GM19463 (cell line): ENCODE measurements around the gene PRKG1.
"Not testable (repeated sequence)": the region's sequence is repeated elsewhere in the genome, so short reads cannot be mapped to it uniquely, and the experiment has no call there.

Source experiments
- ATAC-seq: cut with Tn5 transposase; IDR thresholded peaks from one replicate; pipeline ENCODE4 v1.9.1; 2021; ENCODE audit warnings: mild to moderate bottlenecking, moderate library complexity; ENCODE audit not compliant: unreplicated experiment

The PRKG1 gene

GRCh38 chr10:51405580-51406351 is 331.5 kb downstream of the PRKG1 start:
- no peak for ATAC-seq

GRCh38 chr10:51406581-51406980 is 332.3 kb downstream of the PRKG1 start:
- no peak for ATAC-seq

DNA sequence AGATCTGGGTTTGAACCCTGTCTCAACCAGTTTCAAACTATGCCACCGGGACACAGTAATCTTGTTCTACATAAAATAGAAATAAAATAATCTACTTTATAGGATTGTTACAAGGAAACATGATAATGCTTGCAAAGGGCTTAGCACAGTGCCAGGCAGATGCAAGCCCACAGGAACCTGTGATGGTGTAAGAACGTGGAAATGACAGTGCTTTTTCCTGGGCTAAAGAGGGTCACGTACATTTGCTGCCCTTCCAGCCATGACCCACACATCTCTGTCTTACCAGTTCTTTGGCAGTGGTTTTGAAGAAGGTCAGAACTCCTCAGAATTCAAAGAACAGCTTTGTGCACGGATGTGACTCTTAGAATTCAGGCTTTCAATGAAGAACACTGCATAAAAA is 342.2 kb downstream of the PRKG1 start:
- no peak for ATAC-seq

DNA sequence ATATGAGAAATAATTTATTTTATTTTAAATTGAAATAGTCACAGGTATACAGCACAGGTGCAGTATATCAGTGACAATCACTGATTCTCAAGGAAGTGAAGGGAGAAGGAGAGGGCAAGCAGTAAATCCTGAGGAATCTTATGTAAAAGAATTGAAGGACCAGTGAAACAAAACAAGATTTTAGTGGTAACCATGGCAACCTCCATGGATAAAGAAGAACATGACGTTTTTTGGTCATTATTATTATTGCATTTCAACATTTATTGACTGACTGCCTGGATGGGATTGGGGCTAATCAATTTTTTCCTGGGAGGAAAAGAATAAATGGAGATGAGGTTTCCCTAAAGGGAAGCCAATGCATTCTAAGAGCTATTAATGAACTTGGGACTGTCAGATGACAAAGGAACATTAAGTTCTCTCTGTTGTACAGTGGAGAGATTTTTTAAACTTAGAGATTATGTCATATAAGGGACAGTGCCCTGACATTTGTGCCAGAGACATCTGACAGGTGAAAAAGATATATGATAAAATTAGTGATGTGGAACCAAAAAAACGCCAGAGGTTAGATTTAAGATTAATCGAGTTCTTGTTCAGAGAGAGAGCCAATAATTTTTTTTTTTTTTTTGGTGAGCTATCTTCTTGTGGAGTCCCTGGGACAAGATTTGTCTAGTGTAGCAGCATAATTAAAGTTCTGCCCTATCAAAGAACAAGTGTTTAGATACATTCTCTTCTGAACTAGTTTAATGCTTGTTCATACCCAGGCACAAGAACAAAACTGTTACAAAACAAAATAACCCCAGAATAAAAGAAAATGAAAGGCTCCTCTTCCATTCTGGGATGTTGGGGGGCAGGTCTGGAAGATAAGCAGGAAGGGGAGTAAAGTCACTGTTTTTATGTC is 345.2 kb downstream of the PRKG1 start:
- no peak for ATAC-seq

DNA sequence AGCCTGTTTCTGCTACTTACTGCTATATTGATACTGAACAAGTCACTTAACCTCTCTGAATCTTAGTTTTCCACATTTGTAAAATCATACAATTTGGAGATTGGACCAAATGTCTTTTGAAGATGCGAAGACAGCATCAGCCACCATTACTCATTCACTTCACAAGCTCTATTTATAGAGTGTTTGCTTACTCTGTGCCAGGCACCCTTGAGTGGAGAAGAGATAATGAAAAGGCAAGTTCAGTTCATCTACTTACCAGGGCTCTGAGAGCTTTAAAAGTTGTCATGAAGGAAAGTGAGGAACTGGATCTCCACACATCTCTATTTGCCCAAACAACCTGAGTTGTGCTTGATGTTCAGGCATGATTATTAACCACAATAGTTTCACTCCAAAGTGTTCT is 347.6 kb downstream of the PRKG1 start:
- ATAC-seq, result no peak

- ATAC-seq, result peak; percentile 79
These were observed 348.2 kb downstream of the PRKG1 start for GRCh38 chr10:51422311-51423120.

GRCh38 chr10:51423121-51423452 is 348.8 kb downstream of the PRKG1 start:
- ATAC-seq, result no peak

DNA sequence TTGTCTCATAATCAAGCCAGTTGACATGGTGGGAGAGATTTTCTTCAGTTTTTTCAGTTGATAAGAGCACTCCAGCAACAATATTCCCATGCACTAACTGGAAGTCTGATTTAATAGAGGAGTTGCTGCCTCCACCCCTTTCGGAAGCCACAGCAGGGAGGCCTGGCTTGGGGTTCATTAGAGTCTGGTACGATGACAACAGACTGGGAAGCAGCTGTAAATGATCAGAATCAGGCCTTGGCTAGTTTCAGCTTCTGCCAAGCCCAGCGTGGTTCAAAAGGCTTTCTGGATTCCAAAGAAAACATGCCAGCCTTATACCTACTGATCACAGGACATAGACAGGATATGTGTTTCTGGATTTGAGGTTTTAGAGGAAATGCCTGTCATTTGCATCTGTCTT is 351.1 kb downstream of the PRKG1 start:
- no peak for ATAC-seq

GRCh38 chr10:51427758-51428157 is 353.5 kb downstream of the PRKG1 start:
- no peak for ATAC-seq

GRCh38 chr10:51430506-51430905 is 356.2 kb downstream of the PRKG1 start:
- ATAC-seq, result no peak

DNA sequence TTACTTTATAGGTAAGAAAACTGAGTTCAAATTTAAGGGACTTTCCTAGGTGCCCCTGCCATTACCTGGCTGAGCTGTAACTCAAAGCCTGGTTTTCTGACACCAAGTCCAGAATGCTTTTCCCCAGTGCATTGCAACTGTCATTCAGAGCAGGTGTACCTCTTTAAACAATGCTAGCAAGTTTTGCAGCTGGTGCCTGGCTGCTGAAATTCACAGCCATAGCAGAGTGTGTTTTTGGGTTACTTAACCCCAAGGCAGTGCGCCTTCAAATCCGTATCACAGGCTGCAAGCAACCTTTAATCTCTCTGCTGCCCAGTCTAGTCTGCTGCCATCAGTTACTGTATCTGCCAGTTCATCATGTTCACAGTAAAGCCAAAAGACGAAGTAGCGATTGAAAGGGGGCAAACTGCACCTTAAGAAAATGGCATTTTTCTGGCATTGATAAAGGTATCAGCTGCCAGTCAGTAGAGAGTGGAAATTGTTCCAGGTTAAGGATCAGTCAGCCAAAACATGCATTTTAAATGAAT is 359.7 kb downstream of the PRKG1 start:
- no peak for ATAC-seq

DNA sequence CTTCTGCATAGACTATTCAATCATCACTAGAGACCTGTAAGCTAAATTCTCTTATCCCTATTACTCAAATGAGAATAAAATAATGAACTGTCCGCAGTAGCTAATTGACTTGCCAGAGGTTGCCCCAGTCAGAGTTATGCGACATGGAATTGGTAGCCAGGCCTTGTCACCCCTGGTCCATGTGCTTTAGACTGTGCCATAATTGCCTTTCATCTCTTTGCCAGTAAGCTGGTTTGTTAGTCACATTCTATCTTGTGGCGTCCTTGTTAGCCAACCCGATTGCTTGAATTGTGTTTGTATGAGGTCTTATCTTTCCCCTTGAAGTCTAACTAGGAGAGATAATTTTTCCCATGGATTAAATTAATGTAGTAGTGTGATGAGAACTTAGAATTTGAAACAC is 362.5 kb downstream of the PRKG1 start:
- ATAC-seq, result no peak

GRCh38 chr10:51439645-51440044 is 365.4 kb downstream of the PRKG1 start:
- ATAC-seq, result no peak

DNA sequence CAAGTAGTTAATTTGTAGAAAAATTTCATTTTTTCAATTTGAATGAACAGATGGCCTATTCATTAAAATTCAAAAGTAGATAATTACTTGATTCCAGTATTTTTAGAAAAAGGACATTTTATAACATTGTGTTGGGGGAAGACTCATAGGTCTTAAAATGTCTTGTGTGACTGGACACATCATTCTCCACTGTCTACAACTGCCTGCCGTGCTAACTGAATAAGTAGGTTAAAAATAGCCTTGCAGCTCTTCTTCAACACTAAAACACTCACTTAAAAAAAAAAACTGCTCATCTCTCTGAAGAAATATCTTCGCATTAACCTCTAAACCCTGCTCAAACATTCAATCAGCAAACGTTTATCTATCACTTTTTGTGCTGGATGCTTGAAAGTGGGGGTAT is 371.3 kb downstream of the PRKG1 start:
- no peak for ATAC-seq

GRCh38 chr10:51447119-51447518 is 372.8 kb downstream of the PRKG1 start:
- ATAC-seq, result no peak

- ATAC-seq, result not testable (repeated sequence)
These were observed 381.5 kb downstream of the PRKG1 start for GRCh38 chr10:51455762-51456161.

DNA sequence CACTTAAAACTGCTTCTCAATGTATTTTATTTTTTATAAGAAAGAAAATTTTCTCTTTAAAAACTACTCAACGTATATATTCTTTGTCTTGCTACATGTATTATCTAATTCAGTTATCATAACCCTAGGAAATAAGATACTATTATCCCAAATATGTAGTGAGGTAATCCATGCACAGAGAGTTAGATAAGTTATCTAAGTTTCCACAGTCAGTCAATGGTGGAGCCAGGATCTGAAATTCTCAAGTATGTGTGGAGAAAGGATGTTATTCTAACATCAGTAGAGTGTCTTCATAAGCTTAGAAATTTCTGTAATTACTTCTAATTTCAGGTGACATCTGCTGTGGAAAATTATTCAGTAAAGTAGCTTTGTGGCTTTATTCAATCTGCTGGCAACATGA is 385.2 kb downstream of the PRKG1 start:
- no peak for ATAC-seq

DNA sequence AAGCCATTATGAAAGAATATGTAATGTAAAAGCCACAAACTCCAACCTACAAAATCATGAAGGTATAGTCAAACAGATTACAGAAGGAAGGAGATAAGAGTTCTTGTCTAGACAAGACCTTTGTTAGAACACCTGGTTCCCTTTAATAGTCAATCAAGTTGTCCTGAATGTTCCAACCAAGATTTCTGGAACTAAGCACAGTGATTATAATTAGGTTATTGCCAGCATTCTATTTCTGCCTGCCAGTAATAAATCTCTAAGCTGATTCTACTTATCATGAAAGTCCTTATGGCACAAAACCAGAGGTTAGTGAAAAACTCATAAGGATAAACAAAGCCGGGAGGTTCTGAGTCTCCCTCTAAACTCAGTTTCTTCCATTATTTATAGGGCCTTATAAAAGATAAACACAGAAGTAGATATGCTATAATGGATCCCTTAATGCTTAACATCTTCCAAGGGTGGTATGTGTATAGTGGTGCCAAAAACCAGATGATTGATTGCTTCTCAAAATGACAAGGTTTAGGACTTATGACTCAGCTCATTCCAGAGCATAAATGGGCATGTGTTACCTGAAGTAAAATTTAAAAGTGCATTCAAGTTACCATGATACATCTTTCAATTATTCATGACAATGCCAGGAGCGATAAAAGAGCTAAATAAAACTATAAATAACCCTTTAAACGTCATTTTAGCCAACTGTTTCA is 387.9 kb downstream of the PRKG1 start:
- no peak for ATAC-seq

DNA sequence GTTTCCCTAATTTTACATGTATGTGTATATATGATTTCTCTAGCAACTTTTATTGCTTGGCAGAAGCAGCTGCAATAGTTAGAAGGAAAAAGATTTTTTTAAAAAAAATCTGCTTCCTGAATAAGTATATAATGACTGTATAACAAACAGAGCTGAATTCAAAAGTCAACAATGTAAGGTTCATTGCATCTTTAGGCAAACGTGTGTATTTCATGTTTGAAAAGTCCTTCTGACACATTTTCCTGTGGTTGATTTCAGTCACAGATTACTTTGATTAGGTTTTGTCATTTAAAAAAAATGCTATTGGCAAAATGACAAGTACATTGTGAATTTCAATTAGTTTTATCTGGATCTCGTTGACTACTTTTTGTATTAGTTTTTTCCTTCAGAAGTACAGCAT is 394.1 kb downstream of the PRKG1 start:
- ATAC-seq, result no peak

- ATAC-seq, result no peak
These were observed 395.4 kb downstream of the PRKG1 start for GRCh38 chr10:51469686-51470085.

GRCh38 chr10:51471271-51471670 is 397.0 kb downstream of the PRKG1 start:
- ATAC-seq, result no peak
